IMR-90 (cell line): ENCODE measurements around the gene SOCS6. TPM values are rescaled to one million over a fixed set of nuclear protein-coding genes. Genes with fewer than 3 reads are reported as not detected.

Experiments used
- ATAC-seq: fragments of 200-7000 bp; cut with Tn5 transposase; 2 replicates; pipeline ENCODE4 v1.9.1; 2020; ENCODE audit warnings: low read depth, mild to moderate bottlenecking, moderate library complexity
- BruUV-seq: library from RNA; stranded (reverse); fragments of 400-500 nt; replicated peaks from 2 replicates; lab custom pipeline; 2021; lab: Mats Ljungman, UMichigan
- CTCF ChIA-PET: fragments of 300-600 bp; formaldehyde crosslinking; extraction: SDS; loops from one replicate; lab custom pipeline; 2021; ENCODE audit warnings: antibody characterized with exemption; lab: Yijun Ruan, JAX
- POLR2A ChIA-PET: fragments of 300-600 bp; sonication (Branson Sonifier 250); formaldehyde crosslinking; loops from one replicate; lab custom pipeline; 2022; ENCODE audit warnings: antibody characterized with exemption; ENCODE audit not compliant: unreplicated experiment; lab: Charles Lee
- DNase-seq: peaks from one replicate; pipeline ENCODE4 v3.0.0; 2013
- H2AFZ ChIP-seq: replicated peaks from 2 replicates; pipeline ENCODE3; 2013; ENCODE audit warnings: low read length, mild to moderate bottlenecking; ENCODE audit not compliant: poor library complexity
- H2AK5ac ChIP-seq: 2 replicates; pipeline ENCODE4 v1.6.1; 2013; ENCODE audit warnings: low read depth, low read length, inconsistent platforms
- H2AK9ac ChIP-seq: replicated peaks from 2 replicates; pipeline ENCODE3; 2013; ENCODE audit warnings: mild to moderate bottlenecking, low read depth, low read length, moderate library complexity; ENCODE audit not compliant: poor library complexity
- H2BK120ac ChIP-seq: 2 replicates; pipeline ENCODE4 v1.6.1; 2013; ENCODE audit warnings: low read depth, low read length, inconsistent platforms
- H2BK15ac ChIP-seq: 3 replicates; pipeline ENCODE4 v1.6.1; 2013; ENCODE audit warnings: low read depth, low read length, inconsistent platforms
- H2BK20ac ChIP-seq: 2 replicates; pipeline ENCODE4 v1.6.1; 2013; ENCODE audit warnings: low read depth, mild to moderate bottlenecking, inconsistent platforms, low read length, moderate library complexity
- H2BK5ac ChIP-seq: 2 replicates; pipeline ENCODE4 v1.6.1; 2013; ENCODE audit warnings: mild to moderate bottlenecking, low read depth, low read length, inconsistent platforms; ENCODE audit not compliant: poor library complexity, severe bottlenecking
- H3K14ac ChIP-seq: replicated peaks from 2 replicates; pipeline ENCODE4 v1.6.1; 2013; ENCODE audit warnings: low read depth, low read length, inconsistent platforms
- H3K18ac ChIP-seq: 2 replicates; pipeline ENCODE4 v1.6.1; 2013; ENCODE audit warnings: low read depth, low read length, control low read depth
- H3K23ac ChIP-seq: 2 replicates; pipeline ENCODE4 v1.6.1; 2013; ENCODE audit warnings: low read depth, low read length, inconsistent platforms
- H3K27ac ChIP-seq: 2 replicates; pipeline ENCODE4 v1.5.1; 2013; ENCODE audit warnings: mild to moderate bottlenecking, control low read depth, low read length; ENCODE audit not compliant: insufficient read depth
- H3K27me3 ChIP-seq: 2 replicates; pipeline ENCODE4 v1.6.1; 2013; ENCODE audit warnings: low read length; ENCODE audit not compliant: control insufficient read depth, insufficient read depth
- H3K36me3 ChIP-seq: 2 replicates; pipeline ENCODE4 v1.6.1; 2013; ENCODE audit warnings: low read length, mixed read lengths; ENCODE audit not compliant: control insufficient read depth, insufficient read depth
- H3K4ac ChIP-seq: 2 replicates; pipeline ENCODE4 v1.6.1; 2013; ENCODE audit warnings: low read depth, low read length, inconsistent platforms
- H3K4me1 ChIP-seq: 2 replicates; pipeline ENCODE4 v1.6.1; 2013; ENCODE audit warnings: low read length, mixed read lengths; ENCODE audit not compliant: control insufficient read depth, insufficient read depth
- H3K4me2 ChIP-seq: 2 replicates; pipeline ENCODE4 v1.6.1; 2013; ENCODE audit warnings: low read depth, mild to moderate bottlenecking, control low read depth, low read length, moderate library complexity
- H3K4me3 ChIP-seq: 2 replicates; pipeline ENCODE4 v1.5.1; 2013; ENCODE audit warnings: low read depth, mild to moderate bottlenecking, control low read depth, low read length, moderate library complexity; ENCODE audit not compliant: insufficient read depth
- H3K56ac ChIP-seq: 2 replicates; pipeline ENCODE4 v1.6.1; 2013; ENCODE audit warnings: low read length, inconsistent platforms; ENCODE audit not compliant: insufficient read depth; ENCODE audit errors: extremely low read depth
- H3K79me1 ChIP-seq, 2 experiments: 2 replicates each; pipeline ENCODE4 v1.6.1; 2013; ENCODE audit warnings: low read length in 2 of 2, inconsistent platforms in 1 of 2, low read depth in 1 of 2
- H3K9ac ChIP-seq: 2 replicates; pipeline ENCODE4 v1.6.1; 2013; ENCODE audit warnings: low read depth, low read length, control low read depth
- H3K9me1 ChIP-seq: 2 replicates; pipeline ENCODE4 v1.6.1; 2013; ENCODE audit warnings: low read length, inconsistent platforms; ENCODE audit not compliant: insufficient read depth
- H3K9me3 ChIP-seq: 2 replicates; pipeline ENCODE4 v1.6.1; 2013; ENCODE audit warnings: low read length; ENCODE audit not compliant: control insufficient read depth, insufficient read depth
- H4K20me1 ChIP-seq: 2 replicates; pipeline ENCODE4 v1.6.1; 2013; ENCODE audit warnings: low read length, inconsistent platforms; ENCODE audit not compliant: insufficient read depth
- H4K5ac ChIP-seq: 2 replicates; pipeline ENCODE4 v1.6.1; 2013; ENCODE audit warnings: mild to moderate bottlenecking, low read depth, low read length, control low read depth
- H4K8ac ChIP-seq, 2 experiments: 2 replicates each; pipeline ENCODE4 v1.6.1; 2013; ENCODE audit warnings: low read depth in 2 of 2, low read length in 2 of 2, control low read depth in 1 of 2, inconsistent platforms in 1 of 2
- H4K91ac ChIP-seq: 2 replicates; pipeline ENCODE4 v1.6.1; 2013; ENCODE audit warnings: low read depth, low read length, inconsistent platforms; ENCODE audit not compliant: insufficient read depth
- CEBPB ChIP-seq: IDR thresholded peaks from 2 replicates; pipeline ENCODE4 v1.6.1; 2012; ENCODE audit warnings: low read depth, low read length, improper control_type of control experiment
- FOS ChIP-seq: fragments of 150-350 bp; IDR thresholded peaks from 2 replicates; pipeline ENCODE4 v1.6.1; 2016; ENCODE audit warnings: low read depth, low read length
- MAFK ChIP-seq: IDR thresholded peaks from 2 replicates; pipeline ENCODE4 v1.6.1; 2012; ENCODE audit warnings: low read depth, low read length, improper control_type of control experiment
- NFE2L2 ChIP-seq: fragments of 150-350 bp; IDR thresholded peaks from 2 replicates; pipeline ENCODE4 v1.6.1; 2016; ENCODE audit warnings: low read depth, mild to moderate bottlenecking, low read length
- RCOR1 ChIP-seq: IDR thresholded peaks from 2 replicates; pipeline ENCODE4 v1.6.1; 2012; ENCODE audit warnings: mild to moderate bottlenecking, low read length, improper control_type of control experiment; ENCODE audit not compliant: insufficient replicate concordance
- RFX5 ChIP-seq: IDR thresholded peaks from 2 replicates; pipeline ENCODE4 v1.8.0; 2012; ENCODE audit warnings: low read depth, mild to moderate bottlenecking, low read length, moderate library complexity
- WGBS, 2 experiments: methylation state at CpG; one replicate each; pipeline versions ENCODE4 v1.1.5 to v1.1.7; 2013; ENCODE audit warnings: missing lambda C conversion rate in 2 of 2; ENCODE audit not compliant: insufficient read length in 1 of 2; ENCODE audit errors: extremely low coverage in 2 of 2; 5-methylcytosine and 5-hydroxymethylcytosine counted together
- dilution Hi-C: fragments of 300-500 bp; cut with HindIII; formaldehyde crosslinking; loops from one replicate; pipeline ENCODE4 v1.14.3; 2018; ENCODE audit warnings: low sequenced_read_pairs; ENCODE audit not compliant: unreplicated experiment
- in situ Hi-C: fragments of 300-500 bp; cut with MboI; formaldehyde crosslinking; loops from 3 replicates; pipeline ENCODE4 v1.14.3; 2019; ENCODE audit warnings: low sequenced_read_pairs, inconsistent platforms, mixed read lengths
- intact Hi-C: fragments of 100-400 bp; cut with micrococcal nuclease; formaldehyde crosslinking; loops from 2 replicates; pipeline ENCODE4 v1.10.0; 2022
- polyA plus RNA-seq, 3 experiments: library from polyadenylated mRNA; depleted of rRNA; stranded (reverse); fragments of >200 nt; gene quantifications; 2 replicates each; pipeline ENCODE4 v1.2.3, GENCODE V29; 2012; ENCODE audit warnings: low replicate concordance in 1 of 3
- total RNA-seq: library from RNA; depleted of rRNA; stranded (reverse); fragments of >200 nt; gene quantifications from 2 replicates; pipeline ENCODE4 v1.2.3, GENCODE V29; 2012

The SOCS6 gene
- total and polyA plus RNA-seq, 2 of the 4 experiments (the other 2 are of a cell fraction): 21.3 to 57.4 TPM

GRCh38 chr18:70363861-70364260 is 75.0 kb downstream of the SOCS6 start:
- TF ChIP-seq FOS: no peak
- no peak for TF ChIP-seq NFE2L2
- no peak for TF ChIP-seq RCOR1
- no peak for TF ChIP-seq RFX5
- TF ChIP-seq CEBPB: peak; percentile 64; the same call in 1 of the 2 replicates
- TF ChIP-seq MAFK: no peak

More at GRCh38 chr18:70363861-70364260, 75.0 kb downstream of the SOCS6 start:
- Histone ChIP-seq H3K18ac (peak overlapping the region; percentile 69; the same call in 1 of the 2 replicates), H4K20me1 (no peaks in the 10 kb centered on the region), H2BK15ac (no peak overlapping the region; the same call in 2 of the 3 replicates), H3K36me3 (no peaks in the 10 kb centered on the region), H3K9ac (no peak overlapping the region), H3K4me3 (no peak overlapping the region), H4K91ac (no peak overlapping the region), H3K14ac (0 out of 2 replicates have a peak overlapping the region, but pooled peaks have one; percentile 10), H3K4ac (peak overlapping the region; percentile 8; the same call in 1 of the 2 replicates), H2BK20ac (no peak overlapping the region; the same call in 1 of the 2 replicates), H3K79me1 (no peaks in the 10 kb centered on the region), H4K8ac (peak overlapping the region in 1 of 2 experiments; percentile 22; a peak in 2 of 4 replicates), H3K9me1 (peaks cover 7% of the 10 kb centered on the region), H3K27me3 (no peaks in the 10 kb centered on the region), H2AK9ac (no peak overlapping the region), H2BK120ac (peak overlapping the region; percentile 61; the same call in 1 of the 2 replicates), H3K23ac (no peak overlapping the region), H3K27ac (no peak overlapping the region), H3K9me3 (no peaks in the 10 kb centered on the region), H2AFZ (no peak overlapping the region), H2AK5ac (no peak overlapping the region), H3K4me1 (peaks cover 11% of the 10 kb centered on the region), H4K5ac (peak overlapping the region; percentile 65), H3K4me2 (no peak overlapping the region), H3K56ac (no peak overlapping the region), H2BK5ac (peak overlapping the region; percentile 48)
- CTCF ChIA-PET: interaction anchor here (0.7 kb wide), 1 partner anchor 11 kb away, joined by 5 read pairs; no protein-coding TSS in a partner anchor
- in situ Hi-C loops (no loop called here), dilution Hi-C loops (no loop called here), intact Hi-C loops (no loop called here)
- WGBS, 2 experiments: 0% methylated on average over 1 of the region's 2 CpGs; no CpG with 5 or more reads in 1 of the 2 experiments
- BruUV-seq: no TSS peak
- DNase-seq (peak; percentile 72), ATAC-seq (no peak)
- POLR2A ChIA-PET: no interaction called here
